Stimulated activated naive CD8-positive, alpha-beta T cell treated with anti-CD3 and anti-CD28 coated beads, Interleukin-15, Interleukin-2, amounts not matched to agents 100 ng/mL and 50 ng/mL, for 24 hours (primary cell): ENCODE measurements around the gene MAP4K5.

Source experiments
- H3K27ac Mint-ChIP-seq: one replicate; pipeline ENCODE4 v1.8.0; 2021; ENCODE audit warnings: mild to moderate bottlenecking, mixed read lengths
- H3K27me3 Mint-ChIP-seq: one replicate; pipeline ENCODE4 v1.8.0; 2021; ENCODE audit warnings: mixed read lengths
- H3K36me3 Mint-ChIP-seq: one replicate; pipeline ENCODE4 v1.8.0; 2021; ENCODE audit warnings: low read depth, mixed read lengths
- H3K4me1 Mint-ChIP-seq: one replicate; pipeline ENCODE4 v1.8.0; 2021; ENCODE audit warnings: low read depth, mixed read lengths
- H3K4me3 Mint-ChIP-seq: one replicate; pipeline ENCODE4 v1.8.0; 2021; ENCODE audit warnings: mild to moderate bottlenecking, mixed read lengths
- H3K9me3 Mint-ChIP-seq: one replicate; pipeline ENCODE4 v1.8.0; 2021; ENCODE audit warnings: mixed read lengths

Gene MAP4K5

GRCh38 chr14:50410071-50410470, 122.3 kb downstream of the MAP4K5 start:
- H3K27ac Mint-ChIP-seq = no peak overlapping the region

GRCh38 chr14:50407111-50407812, 125.1 kb downstream of the MAP4K5 start:
- H3K4me3 Mint-ChIP-seq = no peak overlapping the region
- no peaks in the 10 kb centered on the region for H3K27me3 Mint-ChIP-seq
- H3K36me3 Mint-ChIP-seq = peaks cover 4% of the 10 kb centered on the region
- no peaks in the 10 kb centered on the region for H3K4me1 Mint-ChIP-seq
- H3K9me3 Mint-ChIP-seq = peaks cover 12% of the 10 kb centered on the region
- H3K27ac Mint-ChIP-seq = no peak overlapping the region

More at GRCh38 chr14:50410071-50410470, 122.3 kb downstream of the MAP4K5 start:
- no peaks in the 10 kb centered on the region for H3K27me3 Mint-ChIP-seq
- peaks cover 16% of the 10 kb centered on the region for H3K9me3 Mint-ChIP-seq
- H3K36me3 Mint-ChIP-seq = peaks cover 14% of the 10 kb centered on the region
- no peaks in the 10 kb centered on the region for H3K4me1 Mint-ChIP-seq
- H3K4me3 Mint-ChIP-seq = no peak overlapping the region

GRCh38 chr14:50403419-50403818, 128.9 kb downstream of the MAP4K5 start:
- Mint-ChIP-seq H3K27ac (no peak overlapping the region), H3K36me3 (no peaks in the 10 kb centered on the region), H3K27me3 (no peaks in the 10 kb centered on the region), H3K9me3 (peaks cover 8% of the 10 kb centered on the region), H3K4me1 (no peaks in the 10 kb centered on the region), H3K4me3 (no peak overlapping the region)

GRCh38 chr14:50402965-50403364, 129.4 kb downstream of the MAP4K5 start:
- H3K4me3 Mint-ChIP-seq = no peak overlapping the region
- no peaks in the 10 kb centered on the region for H3K27me3 Mint-ChIP-seq
- H3K36me3 Mint-ChIP-seq = no peaks in the 10 kb centered on the region
- H3K9me3 Mint-ChIP-seq = peaks cover 8% of the 10 kb centered on the region
- H3K4me1 Mint-ChIP-seq = peaks cover 3% of the 10 kb centered on the region
- H3K27ac Mint-ChIP-seq = no peak overlapping the region

- H3K27me3 Mint-ChIP-seq = peaks cover 3% of the 10 kb centered on the region
- peaks cover under 1% of the 10 kb centered on the region for H3K9me3 Mint-ChIP-seq
- H3K4me3 Mint-ChIP-seq = no peak overlapping the region
- peaks cover 21% of the 10 kb centered on the region for H3K4me1 Mint-ChIP-seq
- H3K36me3 Mint-ChIP-seq = peaks cover 3% of the 10 kb centered on the region
- no peak overlapping the region for H3K27ac Mint-ChIP-seq
Observed at GRCh38 chr14:50400461-50400860, 131.9 kb downstream of the MAP4K5 start.

GRCh38 chr14:50399251-50400032, 132.9 kb downstream of the MAP4K5 start:
- Mint-ChIP-seq H3K36me3 (peaks cover 3% of the 10 kb centered on the region), H3K4me1 (peaks cover 21% of the 10 kb centered on the region), H3K9me3 (no peaks in the 10 kb centered on the region), H3K27me3 (peaks cover 5% of the 10 kb centered on the region), H3K4me3 (no peak overlapping the region), H3K27ac (no peak overlapping the region)

GRCh38 chr14:50398189-50398580, 134.2 kb downstream of the MAP4K5 start:
- peaks cover 3% of the 10 kb centered on the region for H3K36me3 Mint-ChIP-seq

GRCh38 chr14:50397390-50398188, 134.8 kb downstream of the MAP4K5 start:
- peak overlapping the region; percentile 79 for H3K27ac Mint-ChIP-seq
- H3K4me3 Mint-ChIP-seq = peak overlapping the region; percentile 80
- peaks cover 7% of the 10 kb centered on the region for H3K27me3 Mint-ChIP-seq
- no peaks in the 10 kb centered on the region for H3K9me3 Mint-ChIP-seq
- H3K36me3 Mint-ChIP-seq = peaks cover 5% of the 10 kb centered on the region
- H3K4me1 Mint-ChIP-seq = peaks cover 21% of the 10 kb centered on the region

More at GRCh38 chr14:50398189-50398580, 134.2 kb downstream of the MAP4K5 start:
- no peak overlapping the region for H3K4me3 Mint-ChIP-seq
- H3K4me1 Mint-ChIP-seq = peaks cover 21% of the 10 kb centered on the region
- peaks cover 7% of the 10 kb centered on the region for H3K27me3 Mint-ChIP-seq
- H3K27ac Mint-ChIP-seq = no peak overlapping the region
- no peaks in the 10 kb centered on the region for H3K9me3 Mint-ChIP-seq

GRCh38 chr14:50396631-50397389, 135.6 kb downstream of the MAP4K5 start, which contains the start of gene CDKL1:
CDKL1 (minus strand) TSS chr14:50396881; CDS start chr14:50395868, 1,013 bp downstream.
- peaks cover 7% of the 10 kb centered on the region for H3K27me3 Mint-ChIP-seq
- peak within 1 kb of the TSS; percentile 96 for H3K27ac Mint-ChIP-seq
- H3K4me1 Mint-ChIP-seq = peaks cover 21% of the 10 kb centered on the region
- H3K4me3 Mint-ChIP-seq = peak within 1 kb of the TSS; percentile 90
- H3K36me3 Mint-ChIP-seq = peaks cover 7% of the 10 kb centered on the region
- H3K9me3 Mint-ChIP-seq = no peaks in the 10 kb centered on the region

GRCh38 chr14:50395448-50395847, 136.9 kb downstream of the MAP4K5 start:
- no peak overlapping the region for H3K27ac Mint-ChIP-seq
- no peaks in the 10 kb centered on the region for H3K9me3 Mint-ChIP-seq
- peak overlapping the region; percentile 90 for H3K4me3 Mint-ChIP-seq
- H3K36me3 Mint-ChIP-seq = peaks cover 7% of the 10 kb centered on the region
- peaks cover 7% of the 10 kb centered on the region for H3K27me3 Mint-ChIP-seq
- H3K4me1 Mint-ChIP-seq = peaks cover 21% of the 10 kb centered on the region

- Mint-ChIP-seq H3K27me3 (peaks cover 7% of the 10 kb centered on the region), H3K4me3 (no peak overlapping the region), H3K9me3 (no peaks in the 10 kb centered on the region), H3K4me1 (peaks cover 21% of the 10 kb centered on the region), H3K36me3 (peaks cover 7% of the 10 kb centered on the region), H3K27ac (no peak overlapping the region)
Observed at GRCh38 chr14:50394713-50395112, 137.7 kb downstream of the MAP4K5 start.

- Mint-ChIP-seq H3K36me3 (peaks cover 4% of the 10 kb centered on the region), H3K4me1 (no peaks in the 10 kb centered on the region), H3K27me3 (peaks cover 5% of the 10 kb centered on the region), H3K4me3 (no peak overlapping the region), H3K27ac (no peak overlapping the region), H3K9me3 (no peaks in the 10 kb centered on the region)
Observed at GRCh38 chr14:50389668-50390441, 142.5 kb downstream of the MAP4K5 start.

- Mint-ChIP-seq H3K27ac (no peak overlapping the region), H3K4me1 (no peaks in the 10 kb centered on the region), H3K4me3 (no peak overlapping the region), H3K9me3 (no peaks in the 10 kb centered on the region), H3K27me3 (no peaks in the 10 kb centered on the region), H3K36me3 (peaks cover 4% of the 10 kb centered on the region)
Observed at GRCh38 chr14:50388256-50388931, 144.0 kb downstream of the MAP4K5 start.
